ENCODE measurements around the gene HSPB6.

Gene HSPB6

DNA sequence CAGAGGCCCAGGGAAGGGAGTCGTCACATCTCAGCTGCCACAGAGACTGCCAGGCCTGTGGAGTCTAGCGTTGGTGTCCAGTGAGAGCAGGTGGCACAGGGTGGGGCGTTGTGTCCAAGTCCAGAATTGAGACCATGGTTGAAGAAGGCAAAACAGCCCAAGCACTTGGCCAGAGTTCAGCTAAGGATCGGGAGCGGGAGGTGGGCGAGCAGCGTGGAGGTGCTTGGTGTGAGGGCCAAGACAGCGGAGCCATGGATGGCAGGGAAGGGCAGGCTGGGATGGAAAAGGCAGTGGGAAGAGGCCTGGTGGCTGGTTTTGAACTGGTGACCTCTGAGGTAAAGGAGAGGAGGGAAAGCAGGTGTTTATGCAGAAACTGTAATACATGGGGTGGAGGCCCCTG is 22.6 kb downstream of the HSPB6 start:
- H3K4me1 ChIP-seq (ENCODE audit: low read length): no peaks in the 10 kb centered on the region
- no peak overlapping the region for H3K9ac ChIP-seq (ENCODE audit: low read length)

DNA sequence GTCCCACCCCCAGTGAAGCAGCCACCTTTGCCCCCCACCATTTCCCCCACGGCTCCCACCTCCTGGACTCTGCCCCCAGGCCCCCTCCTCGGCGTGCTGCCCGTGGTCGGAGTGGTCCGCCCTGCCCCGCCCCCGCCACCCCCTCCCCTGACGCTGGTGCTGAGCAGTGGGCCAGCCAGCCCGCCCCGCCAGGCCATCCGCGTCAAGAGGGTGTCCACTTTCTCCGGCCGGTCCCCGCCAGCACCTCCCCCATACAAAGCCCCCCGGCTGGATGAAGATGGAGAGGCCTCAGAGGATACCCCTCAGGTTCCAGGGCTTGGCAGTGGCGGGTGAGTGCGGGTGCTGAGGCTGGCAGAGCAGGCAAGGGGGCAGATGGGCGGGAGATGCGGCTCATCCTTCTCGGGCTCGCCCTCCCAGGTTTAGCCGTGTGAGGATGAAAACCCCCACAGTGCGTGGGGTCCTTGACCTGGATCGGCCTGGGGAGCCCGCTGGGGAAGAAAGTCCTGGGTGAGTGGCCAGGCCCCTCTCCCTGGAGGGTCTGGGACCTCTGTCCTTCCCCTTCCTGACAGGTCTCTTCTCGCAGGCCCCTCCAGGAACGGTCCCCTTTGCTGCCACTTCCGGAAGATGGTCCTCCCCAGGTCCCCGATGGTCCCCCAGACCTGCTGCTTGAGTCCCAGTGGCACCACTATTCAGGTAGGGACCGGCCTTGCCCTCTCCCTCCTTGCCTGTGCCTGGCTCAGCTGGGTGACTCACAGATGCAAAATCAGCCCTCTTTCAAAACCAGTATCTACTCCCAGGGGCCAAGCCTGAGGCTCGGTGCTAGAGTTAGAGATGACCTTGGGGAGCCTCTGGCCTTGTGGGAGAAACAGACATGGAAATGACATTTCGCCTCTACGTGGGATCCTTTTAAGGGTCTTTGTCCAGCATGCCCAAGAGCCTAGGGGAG is 23.4 kb downstream of the HSPB6 start:
- Histone ChIP-seq H4K20me1 (ENCODE audit: insufficient read depth, low read length) (no peaks in the 10 kb centered on the region; the same call in 1 of the 2 replicates), H3K4me3 (ENCODE audit: low read length) (no peak overlapping the region), H3K27me3 (ENCODE audit: low read depth, low read length) (no peaks in the 10 kb centered on the region), H3K36me3 (replicated peaks; ENCODE audit: low read depth, low read length) (peaks cover 67% of the 10 kb centered on the region), H3K4me2 (ENCODE audit: low read length) (no peak overlapping the region), H2AFZ (ENCODE audit: low read depth, low read length) (no peak overlapping the region), H3K27ac (ENCODE audit: low read length) (no peak overlapping the region), H3K79me2 (ENCODE audit: low read length) (no peaks in the 10 kb centered on the region), H3K4me1 (ENCODE audit: low read length) (no peaks in the 10 kb centered on the region), H3K9me3 (ENCODE audit: insufficient read depth, low read length) (no peaks in the 10 kb centered on the region), H3K9ac (ENCODE audit: low read length) (no peak overlapping the region)
- TF ChIP-seq EZH2phosphoT487 (IDR thresholded peaks at IDR 0.05; ENCODE audit: low read depth): no peak
- TF ChIP-seq, protein P1, sequence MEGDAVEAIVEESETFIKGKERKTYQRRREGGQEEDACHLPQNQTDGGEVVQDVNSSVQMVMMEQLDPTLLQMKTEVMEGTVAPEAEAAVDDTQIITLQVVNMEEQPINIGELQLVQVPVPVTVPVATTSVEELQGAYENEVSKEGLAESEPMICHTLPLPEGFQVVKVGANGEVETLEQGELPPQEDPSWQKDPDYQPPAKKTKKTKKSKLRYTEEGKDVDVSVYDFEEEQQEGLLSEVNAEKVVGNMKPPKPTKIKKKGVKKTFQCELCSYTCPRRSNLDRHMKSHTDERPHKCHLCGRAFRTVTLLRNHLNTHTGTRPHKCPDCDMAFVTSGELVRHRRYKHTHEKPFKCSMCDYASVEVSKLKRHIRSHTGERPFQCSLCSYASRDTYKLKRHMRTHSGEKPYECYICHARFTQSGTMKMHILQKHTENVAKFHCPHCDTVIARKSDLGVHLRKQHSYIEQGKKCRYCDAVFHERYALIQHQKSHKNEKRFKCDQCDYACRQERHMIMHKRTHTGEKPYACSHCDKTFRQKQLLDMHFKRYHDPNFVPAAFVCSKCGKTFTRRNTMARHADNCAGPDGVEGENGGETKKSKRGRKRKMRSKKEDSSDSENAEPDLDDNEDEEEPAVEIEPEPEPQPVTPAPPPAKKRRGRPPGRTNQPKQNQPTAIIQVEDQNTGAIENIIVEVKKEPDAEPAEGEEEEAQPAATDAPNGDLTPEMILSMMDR (IDR thresholded peaks at IDR 0.05; ENCODE audit: low read depth, low read length): no peak

More for the DNA sequence above, 22.6 kb downstream of the HSPB6 start:
- no peaks in the 10 kb centered on the region for H3K79me2 ChIP-seq (ENCODE audit: low read length)
- H3K9me3 ChIP-seq (ENCODE audit: insufficient read depth, low read length): no peaks in the 10 kb centered on the region
- TF ChIP-seq EZH2phosphoT487 (IDR thresholded peaks at IDR 0.05; ENCODE audit: low read depth): no peak
- TF ChIP-seq, protein P1 (IDR thresholded peaks at IDR 0.05; ENCODE audit: low read depth, low read length): no peak
- H3K36me3 ChIP-seq (replicated peaks; ENCODE audit: low read depth, low read length): peaks cover 67% of the 10 kb centered on the region
- no peak overlapping the region for H3K4me2 ChIP-seq (ENCODE audit: low read length)
- H3K27me3 ChIP-seq (ENCODE audit: low read depth, low read length): no peaks in the 10 kb centered on the region
- H2AFZ ChIP-seq (ENCODE audit: low read depth, low read length): no peak overlapping the region
- no peak overlapping the region for H3K27ac ChIP-seq (ENCODE audit: low read length)
- no peak overlapping the region for H3K4me3 ChIP-seq (ENCODE audit: low read length)
- H4K20me1 ChIP-seq (ENCODE audit: insufficient read depth, low read length): peaks cover 5% of the 10 kb centered on the region; the same call in 1 of the 2 replicates

DNA sequence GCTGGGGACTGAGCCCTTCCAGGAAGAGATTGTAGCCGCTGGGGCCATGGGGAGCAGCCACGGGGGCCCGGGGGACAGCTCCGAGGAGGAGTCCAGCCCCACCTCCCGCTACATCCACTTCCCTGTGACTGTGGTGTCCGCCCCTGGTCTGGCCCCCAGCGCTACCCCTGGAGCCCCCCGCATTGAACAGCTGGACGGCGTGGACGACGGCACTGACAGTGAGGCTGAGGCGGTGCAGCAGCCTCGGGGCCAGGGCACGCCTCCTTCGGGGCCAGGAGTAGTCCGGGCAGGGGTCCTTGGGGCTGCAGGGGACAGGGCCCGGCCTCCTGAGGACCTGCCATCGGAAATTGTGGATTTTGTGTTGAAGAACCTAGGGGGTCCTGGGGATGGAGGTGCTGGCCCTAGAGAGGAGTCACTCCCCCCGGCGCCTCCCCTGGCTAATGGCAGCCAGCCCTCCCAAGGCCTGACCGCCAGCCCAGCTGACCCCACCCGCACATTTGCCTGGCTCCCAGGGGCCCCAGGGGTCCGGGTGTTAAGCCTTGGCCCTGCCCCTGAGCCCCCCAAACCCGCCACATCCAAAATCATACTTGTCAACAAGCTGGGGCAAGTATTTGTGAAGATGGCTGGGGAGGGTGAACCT is 24.2 kb downstream of the HSPB6 start:
- H3K79me2 ChIP-seq (ENCODE audit: low read length): no peaks in the 10 kb centered on the region
- H3K4me2 ChIP-seq (ENCODE audit: low read length): no peak overlapping the region
- H3K4me3 ChIP-seq (ENCODE audit: low read length): no peak overlapping the region
- no peak overlapping the region for H3K9ac ChIP-seq (ENCODE audit: low read length)
- TF ChIP-seq, protein P1 (IDR thresholded peaks at IDR 0.05; ENCODE audit: low read depth, low read length): no peak
- TF ChIP-seq EZH2phosphoT487 (IDR thresholded peaks at IDR 0.05; ENCODE audit: low read depth): no peak
- H3K27me3 ChIP-seq (ENCODE audit: low read depth, low read length): no peaks in the 10 kb centered on the region
- H3K4me1 ChIP-seq (ENCODE audit: low read length): no peaks in the 10 kb centered on the region
- H3K9me3 ChIP-seq (ENCODE audit: insufficient read depth, low read length): no peaks in the 10 kb centered on the region
- peaks cover 66% of the 10 kb centered on the region for H3K36me3 ChIP-seq (replicated peaks; ENCODE audit: low read depth, low read length)
- no peaks in the 10 kb centered on the region; the same call in 1 of the 2 replicates for H4K20me1 ChIP-seq (ENCODE audit: insufficient read depth, low read length)
- H2AFZ ChIP-seq (ENCODE audit: low read depth, low read length): no peak overlapping the region
- no peak overlapping the region for H3K27ac ChIP-seq (ENCODE audit: low read length)

DNA sequence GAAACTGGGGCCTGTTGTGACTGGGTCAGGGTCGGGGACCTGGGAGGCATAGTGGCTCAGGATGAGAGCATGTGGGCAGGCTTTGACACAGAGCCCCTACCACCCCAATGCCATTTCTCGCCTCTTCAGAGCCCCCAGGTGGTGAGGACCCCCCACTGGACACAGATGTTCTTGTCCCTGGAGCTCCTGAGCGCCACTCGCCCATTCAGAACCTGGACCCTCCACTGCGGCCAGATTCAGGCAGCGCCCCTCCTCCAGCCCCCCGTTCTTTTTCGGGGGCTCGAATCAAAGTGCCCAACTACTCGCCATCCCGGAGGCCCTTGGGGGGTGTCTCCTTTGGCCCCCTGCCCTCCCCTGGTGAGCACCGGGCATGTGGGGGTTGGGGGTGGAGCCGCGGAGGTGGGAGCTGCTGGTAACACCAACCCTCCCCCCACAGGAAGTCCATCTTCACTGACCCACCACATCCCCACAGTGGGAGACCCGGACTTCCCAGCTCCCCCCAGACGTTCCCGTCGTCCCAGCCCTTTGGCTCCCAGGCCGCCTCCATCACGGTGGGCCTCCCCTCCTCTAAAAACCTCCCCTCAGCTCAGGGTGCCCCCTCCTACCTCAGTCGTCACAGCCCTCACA is 24.9 kb downstream of the HSPB6 start:
- Histone ChIP-seq H3K9ac (ENCODE audit: low read length) (no peak overlapping the region), H3K4me2 (ENCODE audit: low read length) (no peak overlapping the region), H4K20me1 (ENCODE audit: insufficient read depth, low read length) (no peaks in the 10 kb centered on the region; the same call in 1 of the 2 replicates), H3K36me3 (replicated peaks; ENCODE audit: low read depth, low read length) (peaks cover 68% of the 10 kb centered on the region), H3K27ac (ENCODE audit: low read length) (no peak overlapping the region), H3K4me1 (ENCODE audit: low read length) (no peaks in the 10 kb centered on the region), H3K79me2 (ENCODE audit: low read length) (no peaks in the 10 kb centered on the region), H2AFZ (ENCODE audit: low read depth, low read length) (no peak overlapping the region), H3K9me3 (ENCODE audit: insufficient read depth, low read length) (no peaks in the 10 kb centered on the region), H3K4me3 (ENCODE audit: low read length) (no peak overlapping the region), H3K27me3 (ENCODE audit: low read depth, low read length) (no peaks in the 10 kb centered on the region)
- no peak for TF ChIP-seq EZH2phosphoT487 (IDR thresholded peaks at IDR 0.05; ENCODE audit: low read depth)
- TF ChIP-seq, protein P1 (IDR thresholded peaks at IDR 0.05; ENCODE audit: low read depth, low read length): no peak
